Endodermal cell (in vitro differentiated cells): ENCODE results near the gene TRMT13. TPM values are rescaled to one million over a fixed set of nuclear protein-coding genes. Genes with fewer than 3 reads are reported as not detected.

Experiments used
- DNase-seq: peaks from one replicate; pipeline ENCODE4 v3.0.0-alpha.2; 2017
- H3K27ac ChIP-seq: 2 replicates; pipeline ENCODE4 v1.5.1; 2013; ENCODE audit warnings: mild to moderate bottlenecking, low read depth, low read length, moderate library complexity
- H3K27me3 ChIP-seq: 2 replicates; pipeline ENCODE4 v1.6.1; 2013; ENCODE audit warnings: mild to moderate bottlenecking, low read length, moderate library complexity; ENCODE audit not compliant: insufficient read depth, control insufficient read depth, poor library complexity, severe bottlenecking
- H3K36me3 ChIP-seq: 2 replicates; pipeline ENCODE4 v1.7.0; 2013; ENCODE audit warnings: mild to moderate bottlenecking, low read length, moderate library complexity; ENCODE audit not compliant: control insufficient read depth, insufficient read depth
- H3K4me1 ChIP-seq: one replicate; pipeline ENCODE4 v1.7.0; 2013; ENCODE audit warnings: low read length; ENCODE audit not compliant: control insufficient read depth, insufficient read depth
- H3K4me3 ChIP-seq: 2 replicates; pipeline ENCODE4 v1.5.1; 2013; ENCODE audit warnings: mild to moderate bottlenecking, low read length, moderate library complexity
- H3K9ac ChIP-seq: 2 replicates; pipeline ENCODE4 v1.6.1; 2013; ENCODE audit warnings: mild to moderate bottlenecking, low read length, moderate library complexity; ENCODE audit not compliant: poor library complexity, severe bottlenecking; ENCODE audit errors: extremely low read depth
- H3K9me3 ChIP-seq: 2 replicates; pipeline ENCODE4 v1.6.1; 2013; ENCODE audit warnings: mild to moderate bottlenecking, low read length, moderate library complexity; ENCODE audit not compliant: control insufficient read depth
- H3K27ac Mint-ChIP-seq: 2 replicates; pipeline ENCODE4 v1.8.0; 2020; ENCODE audit warnings: mixed read lengths
- H3K27me3 Mint-ChIP-seq: 2 replicates; pipeline ENCODE4 v1.8.0; 2021; ENCODE audit warnings: mild to moderate bottlenecking, mixed read lengths; ENCODE audit not compliant: insufficient read depth
- H3K36me3 Mint-ChIP-seq: 2 replicates; pipeline ENCODE4 v1.8.0; 2020; ENCODE audit warnings: low read depth, mixed read lengths
- H3K4me1 Mint-ChIP-seq: 2 replicates; pipeline ENCODE4 v1.8.0; 2020; ENCODE audit warnings: mixed read lengths
- H3K4me3 Mint-ChIP-seq: 2 replicates; pipeline ENCODE4 v1.8.0; 2020; ENCODE audit warnings: mild to moderate bottlenecking, moderate library complexity, mixed read lengths
- H3K9me3 Mint-ChIP-seq: 2 replicates; pipeline ENCODE4 v1.8.0; 2020; ENCODE audit warnings: mild to moderate bottlenecking, mixed read lengths
- CTCF ChIP-seq: fragments of 200-600 bp; sonication (generic); conservative IDR thresholded peaks from 2 replicates; pipeline ENCODE4 v1.5.0; 2021; ENCODE audit warnings: antibody characterized with exemption, mild to moderate bottlenecking
- WGBS, 2 experiments: methylation state at CpG; one replicate each; pipeline versions ENCODE4 v1.1.5 to v1.1.7; 2013; ENCODE audit warnings: missing lambda C conversion rate in 2 of 2, mixed read lengths in 1 of 2; ENCODE audit not compliant: insufficient coverage in 1 of 2, insufficient read length in 1 of 2; 5-methylcytosine and 5-hydroxymethylcytosine counted together
- total RNA-seq, 2 donors: library from RNA; stranded (reverse); fragmentation: NEBNext Ultra II Directional in 1 of 2; extraction: Animal tissue kit (Norgen Biotek cat#: 25700) in 1 of 2; gene quantifications; 2 replicates in 1 of 2; 3 replicates in 1 of 2; pipeline ENCODE4 v1.2.1, GENCODE V29; 2021

Gene TRMT13
- total RNA-seq, 2 donors from 2014 or later = 11.4 to 18.9 TPM

GRCh38 chr1:100151679-100152078 is 18.7 kb downstream of the TRMT13 start:
- Mint-ChIP-seq H3K36me3 (peaks cover 10% of the 10 kb centered on the region), H3K9me3 (no peaks in the 10 kb centered on the region), H3K4me3 (no peak overlapping the region), H3K27me3 (no peaks in the 10 kb centered on the region), H3K27ac (no peak overlapping the region), H3K4me1 (peaks cover 1% of the 10 kb centered on the region)
- peaks cover 31% of the 10 kb centered on the region for H3K36me3 ChIP-seq
- no peak overlapping the region for H3K4me3 ChIP-seq
- H3K9me3 ChIP-seq = no peaks in the 10 kb centered on the region
- H3K4me1 ChIP-seq = no peaks in the 10 kb centered on the region
- no peak overlapping the region for H3K27ac ChIP-seq
- TF ChIP-seq CTCF = no peak
- no peak for DNase-seq
- WGBS, 2 experiments = 84 to 87% methylated on average over 2 of the region's 2 CpGs
- no peaks in the 10 kb centered on the region for H3K27me3 ChIP-seq
- no peak overlapping the region for H3K9ac ChIP-seq

GRCh38 chr1:100152271-100152670 is 19.3 kb downstream of the TRMT13 start:
- Histone ChIP-seq H3K4me3 (no peak overlapping the region), H3K9ac (no peak overlapping the region), H3K36me3 (peaks cover 27% of the 10 kb centered on the region), H3K27ac (no peak overlapping the region), H3K4me1 (no peaks in the 10 kb centered on the region), H3K27me3 (no peaks in the 10 kb centered on the region), H3K9me3 (no peaks in the 10 kb centered on the region)
- Mint-ChIP-seq H3K36me3 (peaks cover 8% of the 10 kb centered on the region), H3K4me1 (peaks cover 1% of the 10 kb centered on the region), H3K4me3 (no peak overlapping the region), H3K9me3 (no peaks in the 10 kb centered on the region), H3K27ac (no peak overlapping the region), H3K27me3 (no peaks in the 10 kb centered on the region)
- 96 to 100% methylated on average over 1 to 4 of the region's 4 CpGs for WGBS, 2 experiments
- no peak for TF ChIP-seq CTCF
- no peak for DNase-seq

- no peaks in the 10 kb centered on the region for H3K27me3 ChIP-seq
- H3K4me1 ChIP-seq = no peaks in the 10 kb centered on the region
- no peak overlapping the region for H3K27ac Mint-ChIP-seq
- H3K27me3 Mint-ChIP-seq = no peaks in the 10 kb centered on the region
- H3K36me3 ChIP-seq = no peaks in the 10 kb centered on the region
- TF ChIP-seq CTCF = no peak
- DNase-seq = no peak
- no peak overlapping the region for H3K4me3 ChIP-seq
- no peaks in the 10 kb centered on the region for H3K4me1 Mint-ChIP-seq
- H3K27ac ChIP-seq = no peak overlapping the region
- H3K9me3 ChIP-seq = no peaks in the 10 kb centered on the region
- no peaks in the 10 kb centered on the region for H3K9me3 Mint-ChIP-seq
- no peak overlapping the region for H3K9ac ChIP-seq
- no peak overlapping the region for H3K4me3 Mint-ChIP-seq
- H3K36me3 Mint-ChIP-seq = no peaks in the 10 kb centered on the region
Observed at GRCh38 chr1:100162881-100163280, 29.9 kb downstream of the TRMT13 start.
